ENCODE results near the gene SCARF2. TPM values are rescaled to one million over a fixed set of nuclear protein-coding genes. Genes with fewer than 3 reads are reported as not detected.
"Not testable (repeated sequence)": the region's sequence is repeated elsewhere in the genome, so short reads cannot be mapped to it uniquely, and the experiment has no call there.

The SCARF2 gene
- total RNA-seq, 1 donor from 2014 or later = 8.1 TPM

- Mint-ChIP-seq H3K36me3 (ENCODE audit: low read depth, unreplicated experiment) (no peaks in the 10 kb centered on the region), H3K9me3 (ENCODE audit: unreplicated experiment) (no peaks in the 10 kb centered on the region), H3K4me3 (ENCODE audit: unreplicated experiment) (no peak overlapping the region), H3K4me1 (ENCODE audit: unreplicated experiment) (no peaks in the 10 kb centered on the region), H3K27ac (ENCODE audit: unreplicated experiment) (no peak overlapping the region), H3K27me3 (ENCODE audit: unreplicated experiment) (no peaks in the 10 kb centered on the region)
- TF ChIP-seq CTCF (IDR thresholded peaks at IDR 0.05; ENCODE audit: unreplicated experiment) = no peak
- no peak for DNase-seq (ENCODE audit: low spot score)
Measured at GRCh38 chr22:20384865-20385264, 52.8 kb downstream of the SCARF2 start.

GRCh38 chr22:20384171-20384570 is 53.5 kb downstream of the SCARF2 start:
- Mint-ChIP-seq H3K27ac (ENCODE audit: unreplicated experiment) (no peak overlapping the region), H3K4me1 (ENCODE audit: unreplicated experiment) (no peaks in the 10 kb centered on the region), H3K27me3 (ENCODE audit: unreplicated experiment) (no peaks in the 10 kb centered on the region), H3K36me3 (ENCODE audit: low read depth, unreplicated experiment) (no peaks in the 10 kb centered on the region), H3K9me3 (ENCODE audit: unreplicated experiment) (no peaks in the 10 kb centered on the region), H3K4me3 (ENCODE audit: unreplicated experiment) (no peak overlapping the region)
- no peak for DNase-seq (ENCODE audit: low spot score)
- TF ChIP-seq CTCF (IDR thresholded peaks at IDR 0.05; ENCODE audit: unreplicated experiment) = no peak

- H3K36me3 Mint-ChIP-seq (ENCODE audit: low read depth, unreplicated experiment) = no peaks in the 10 kb centered on the region
- no peak for DNase-seq (ENCODE audit: low spot score)
- TF ChIP-seq CTCF (IDR thresholded peaks at IDR 0.05; ENCODE audit: unreplicated experiment) = no peak
- H3K27ac Mint-ChIP-seq (ENCODE audit: unreplicated experiment) = no peak overlapping the region
- H3K9me3 Mint-ChIP-seq (ENCODE audit: unreplicated experiment) = no peaks in the 10 kb centered on the region
- no peaks in the 10 kb centered on the region for H3K27me3 Mint-ChIP-seq (ENCODE audit: unreplicated experiment)
- no peak overlapping the region for H3K4me3 Mint-ChIP-seq (ENCODE audit: unreplicated experiment)
- H3K4me1 Mint-ChIP-seq (ENCODE audit: unreplicated experiment) = no peaks in the 10 kb centered on the region
Measured at GRCh38 chr22:20383538-20383937, 54.1 kb downstream of the SCARF2 start.

- H3K4me3 Mint-ChIP-seq (ENCODE audit: unreplicated experiment) = no peak overlapping the region
- no peak for TF ChIP-seq CTCF (IDR thresholded peaks at IDR 0.05; ENCODE audit: unreplicated experiment)
- no peak overlapping the region for H3K27ac Mint-ChIP-seq (ENCODE audit: unreplicated experiment)
- no peaks in the 10 kb centered on the region for H3K9me3 Mint-ChIP-seq (ENCODE audit: unreplicated experiment)
- H3K36me3 Mint-ChIP-seq (ENCODE audit: low read depth, unreplicated experiment) = no peaks in the 10 kb centered on the region
- H3K27me3 Mint-ChIP-seq (ENCODE audit: unreplicated experiment) = no peaks in the 10 kb centered on the region
- DNase-seq (ENCODE audit: low spot score) = no peak
- no peaks in the 10 kb centered on the region for H3K4me1 Mint-ChIP-seq (ENCODE audit: unreplicated experiment)
Measured at GRCh38 chr22:20380486-20380885, 57.1 kb downstream of the SCARF2 start.

- not testable (repeated sequence) for H3K36me3 Mint-ChIP-seq (ENCODE audit: low read depth, unreplicated experiment); H3K27ac Mint-ChIP-seq (ENCODE audit: unreplicated experiment); H3K4me1 Mint-ChIP-seq (ENCODE audit: unreplicated experiment); DNase-seq (ENCODE audit: low spot score); H3K4me3 Mint-ChIP-seq (ENCODE audit: unreplicated experiment); H3K9me3 Mint-ChIP-seq (ENCODE audit: unreplicated experiment); H3K27me3 Mint-ChIP-seq (ENCODE audit: unreplicated experiment)
Measured at GRCh38 chr22:20378684-20379083, 58.9 kb downstream of the SCARF2 start.

GRCh38 chr22:20378110-20378509 is 59.5 kb downstream of the SCARF2 start:
- Mint-ChIP-seq H3K27ac (ENCODE audit: unreplicated experiment) (no peak overlapping the region), H3K4me3 (ENCODE audit: unreplicated experiment) (no peak overlapping the region), H3K36me3 (ENCODE audit: low read depth, unreplicated experiment) (no peaks in the 10 kb centered on the region), H3K4me1 (ENCODE audit: unreplicated experiment) (no peaks in the 10 kb centered on the region), H3K27me3 (ENCODE audit: unreplicated experiment) (no peaks in the 10 kb centered on the region), H3K9me3 (ENCODE audit: unreplicated experiment) (no peaks in the 10 kb centered on the region)
- DNase-seq (ENCODE audit: low spot score) = no peak
- no peak for TF ChIP-seq CTCF (IDR thresholded peaks at IDR 0.05; ENCODE audit: unreplicated experiment)

GRCh38 chr22:20376983-20377382 is 60.6 kb downstream of the SCARF2 start:
- not testable (repeated sequence) for H3K4me1 Mint-ChIP-seq (ENCODE audit: unreplicated experiment); DNase-seq (ENCODE audit: low spot score); H3K4me3 Mint-ChIP-seq (ENCODE audit: unreplicated experiment); H3K9me3 Mint-ChIP-seq (ENCODE audit: unreplicated experiment); H3K27me3 Mint-ChIP-seq (ENCODE audit: unreplicated experiment); H3K36me3 Mint-ChIP-seq (ENCODE audit: low read depth, unreplicated experiment); H3K27ac Mint-ChIP-seq (ENCODE audit: unreplicated experiment)

GRCh38 chr22:20376281-20376680 is 61.3 kb downstream of the SCARF2 start:
- H3K4me3 Mint-ChIP-seq (ENCODE audit: unreplicated experiment); H3K4me1 Mint-ChIP-seq (ENCODE audit: unreplicated experiment); H3K36me3 Mint-ChIP-seq (ENCODE audit: low read depth, unreplicated experiment); H3K27ac Mint-ChIP-seq (ENCODE audit: unreplicated experiment); DNase-seq (ENCODE audit: low spot score); H3K9me3 Mint-ChIP-seq (ENCODE audit: unreplicated experiment); H3K27me3 Mint-ChIP-seq (ENCODE audit: unreplicated experiment): not testable (repeated sequence)
